Measurements from ENCODE around the gene PPM1F.

DNA sequence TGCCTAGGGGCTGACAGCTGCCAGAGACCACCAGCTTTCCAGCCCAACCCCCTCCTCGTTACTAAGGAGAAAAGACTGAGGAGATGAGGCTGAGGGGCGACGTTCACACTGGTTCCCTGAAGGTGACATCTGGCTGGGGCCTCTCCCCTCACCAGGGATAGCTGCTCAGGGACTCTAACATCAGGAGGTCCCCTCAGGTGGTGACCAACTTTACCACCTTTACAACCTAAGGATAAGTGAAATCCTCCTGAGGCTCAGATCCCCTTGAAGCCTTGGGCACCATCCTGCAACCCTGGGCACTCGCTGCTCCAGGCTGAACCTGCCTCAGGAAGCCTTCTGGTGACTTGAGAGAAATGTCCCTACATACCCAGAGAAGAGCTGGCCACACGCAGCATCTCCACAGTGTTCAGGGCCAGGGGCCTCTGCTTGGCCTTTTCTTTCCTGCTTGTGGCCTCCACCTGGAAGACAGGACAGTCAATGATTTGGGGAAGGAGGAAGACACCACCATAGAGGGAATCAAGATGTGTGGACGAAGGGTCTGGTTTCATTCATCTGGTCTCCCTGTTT lies 12.4 kb upstream of the PPM1F start:
- TF ChIP-seq, protein P1, sequence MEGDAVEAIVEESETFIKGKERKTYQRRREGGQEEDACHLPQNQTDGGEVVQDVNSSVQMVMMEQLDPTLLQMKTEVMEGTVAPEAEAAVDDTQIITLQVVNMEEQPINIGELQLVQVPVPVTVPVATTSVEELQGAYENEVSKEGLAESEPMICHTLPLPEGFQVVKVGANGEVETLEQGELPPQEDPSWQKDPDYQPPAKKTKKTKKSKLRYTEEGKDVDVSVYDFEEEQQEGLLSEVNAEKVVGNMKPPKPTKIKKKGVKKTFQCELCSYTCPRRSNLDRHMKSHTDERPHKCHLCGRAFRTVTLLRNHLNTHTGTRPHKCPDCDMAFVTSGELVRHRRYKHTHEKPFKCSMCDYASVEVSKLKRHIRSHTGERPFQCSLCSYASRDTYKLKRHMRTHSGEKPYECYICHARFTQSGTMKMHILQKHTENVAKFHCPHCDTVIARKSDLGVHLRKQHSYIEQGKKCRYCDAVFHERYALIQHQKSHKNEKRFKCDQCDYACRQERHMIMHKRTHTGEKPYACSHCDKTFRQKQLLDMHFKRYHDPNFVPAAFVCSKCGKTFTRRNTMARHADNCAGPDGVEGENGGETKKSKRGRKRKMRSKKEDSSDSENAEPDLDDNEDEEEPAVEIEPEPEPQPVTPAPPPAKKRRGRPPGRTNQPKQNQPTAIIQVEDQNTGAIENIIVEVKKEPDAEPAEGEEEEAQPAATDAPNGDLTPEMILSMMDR (IDR thresholded peaks at IDR 0.05; ENCODE audit: poor library complexity, severe bottlenecking), result no peak
- no peak for TF ChIP-seq POLR2AphosphoS5 (IDR thresholded peaks at IDR 0.05)
- TF ChIP-seq, protein P2, sequence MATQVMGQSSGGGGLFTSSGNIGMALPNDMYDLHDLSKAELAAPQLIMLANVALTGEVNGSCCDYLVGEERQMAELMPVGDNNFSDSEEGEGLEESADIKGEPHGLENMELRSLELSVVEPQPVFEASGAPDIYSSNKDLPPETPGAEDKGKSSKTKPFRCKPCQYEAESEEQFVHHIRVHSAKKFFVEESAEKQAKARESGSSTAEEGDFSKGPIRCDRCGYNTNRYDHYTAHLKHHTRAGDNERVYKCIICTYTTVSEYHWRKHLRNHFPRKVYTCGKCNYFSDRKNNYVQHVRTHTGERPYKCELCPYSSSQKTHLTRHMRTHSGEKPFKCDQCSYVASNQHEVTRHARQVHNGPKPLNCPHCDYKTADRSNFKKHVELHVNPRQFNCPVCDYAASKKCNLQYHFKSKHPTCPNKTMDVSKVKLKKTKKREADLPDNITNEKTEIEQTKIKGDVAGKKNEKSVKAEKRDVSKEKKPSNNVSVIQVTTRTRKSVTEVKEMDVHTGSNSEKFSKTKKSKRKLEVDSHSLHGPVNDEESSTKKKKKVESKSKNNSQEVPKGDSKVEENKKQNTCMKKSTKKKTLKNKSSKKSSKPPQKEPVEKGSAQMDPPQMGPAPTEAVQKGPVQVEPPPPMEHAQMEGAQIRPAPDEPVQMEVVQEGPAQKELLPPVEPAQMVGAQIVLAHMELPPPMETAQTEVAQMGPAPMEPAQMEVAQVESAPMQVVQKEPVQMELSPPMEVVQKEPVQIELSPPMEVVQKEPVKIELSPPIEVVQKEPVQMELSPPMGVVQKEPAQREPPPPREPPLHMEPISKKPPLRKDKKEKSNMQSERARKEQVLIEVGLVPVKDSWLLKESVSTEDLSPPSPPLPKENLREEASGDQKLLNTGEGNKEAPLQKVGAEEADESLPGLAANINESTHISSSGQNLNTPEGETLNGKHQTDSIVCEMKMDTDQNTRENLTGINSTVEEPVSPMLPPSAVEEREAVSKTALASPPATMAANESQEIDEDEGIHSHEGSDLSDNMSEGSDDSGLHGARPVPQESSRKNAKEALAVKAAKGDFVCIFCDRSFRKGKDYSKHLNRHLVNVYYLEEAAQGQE (IDR thresholded peaks at IDR 0.05; ENCODE audit: borderline replicate concordance), result no peak
- TF ChIP-seq TAF1 (IDR thresholded peaks at IDR 0.05; ENCODE audit: low read depth), result no peak
- TF ChIP-seq EZH2 (IDR thresholded peaks at IDR 0.05; ENCODE audit: borderline replicate concordance, insufficient read depth, low read length, poor library complexity, severe bottlenecking), result no peak
- TF ChIP-seq EP300 (conservative IDR thresholded peaks at IDR 0.05; ENCODE audit: poor library complexity, severe bottlenecking), result no peak
- TF ChIP-seq SMC3 (conservative IDR thresholded peaks at IDR 0.05; ENCODE audit: poor library complexity), result no peak

All from neural cell (in vitro differentiated cells).